HFF-Myc (cell line): ENCODE data around the gene AFF2.
"Not testable (repeated sequence)": the region's sequence is repeated elsewhere in the genome, so short reads cannot be mapped to it uniquely, and the experiment has no call there.

Experiments used
- DNase-seq: peaks from one replicate; pipeline ENCODE4 v3.0.0-alpha.2; 2011; ENCODE audit warnings: low read depth; ENCODE audit errors: extremely low read depth
- H3K4me3 ChIP-seq: replicated peaks from 2 replicates; pipeline ENCODE4 v1.5.1; 2011; ENCODE audit warnings: low read depth, mild to moderate bottlenecking, control low read depth, low read length
- TF ChIP-seq, protein P1 (sequence below): IDR thresholded peaks from 2 replicates; pipeline ENCODE4 v1.5.1; 2012; ENCODE audit warnings: mild to moderate bottlenecking, low read depth, low read length, control low read depth; ENCODE audit errors: missing control alignments

Gene AFF2

GRCh38 chrX:148658115-148658730 lies 157.8 kb downstream of the AFF2 start:
- DNase-seq, result no peak
- H3K4me3 ChIP-seq, result no peak overlapping the region
- TF ChIP-seq, protein P1, sequence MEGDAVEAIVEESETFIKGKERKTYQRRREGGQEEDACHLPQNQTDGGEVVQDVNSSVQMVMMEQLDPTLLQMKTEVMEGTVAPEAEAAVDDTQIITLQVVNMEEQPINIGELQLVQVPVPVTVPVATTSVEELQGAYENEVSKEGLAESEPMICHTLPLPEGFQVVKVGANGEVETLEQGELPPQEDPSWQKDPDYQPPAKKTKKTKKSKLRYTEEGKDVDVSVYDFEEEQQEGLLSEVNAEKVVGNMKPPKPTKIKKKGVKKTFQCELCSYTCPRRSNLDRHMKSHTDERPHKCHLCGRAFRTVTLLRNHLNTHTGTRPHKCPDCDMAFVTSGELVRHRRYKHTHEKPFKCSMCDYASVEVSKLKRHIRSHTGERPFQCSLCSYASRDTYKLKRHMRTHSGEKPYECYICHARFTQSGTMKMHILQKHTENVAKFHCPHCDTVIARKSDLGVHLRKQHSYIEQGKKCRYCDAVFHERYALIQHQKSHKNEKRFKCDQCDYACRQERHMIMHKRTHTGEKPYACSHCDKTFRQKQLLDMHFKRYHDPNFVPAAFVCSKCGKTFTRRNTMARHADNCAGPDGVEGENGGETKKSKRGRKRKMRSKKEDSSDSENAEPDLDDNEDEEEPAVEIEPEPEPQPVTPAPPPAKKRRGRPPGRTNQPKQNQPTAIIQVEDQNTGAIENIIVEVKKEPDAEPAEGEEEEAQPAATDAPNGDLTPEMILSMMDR, result no peak

GRCh38 chrX:148659481-148659880 lies 159.1 kb downstream of the AFF2 start:
- H3K4me3 ChIP-seq, result no peak overlapping the region
- TF ChIP-seq, protein P1, result no peak
- DNase-seq, result no peak

DNA sequence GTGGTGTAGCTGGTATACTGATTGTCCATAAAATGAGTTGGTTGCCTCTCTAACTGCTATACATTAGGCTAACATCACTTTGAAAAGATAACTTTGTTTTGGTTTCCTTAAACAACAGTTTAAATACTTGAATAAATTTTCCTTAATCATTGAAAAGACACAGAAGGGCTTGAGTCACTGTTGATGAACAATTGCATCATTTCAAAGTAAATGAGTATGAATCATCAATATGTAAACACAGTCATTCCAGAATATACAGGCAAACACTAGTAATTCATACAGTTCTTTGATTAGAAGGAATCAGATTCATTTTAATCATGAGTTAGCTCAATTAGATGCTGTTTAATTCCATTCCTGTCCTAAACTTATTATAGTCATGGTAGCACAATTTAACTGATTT lies 160.6 kb downstream of the AFF2 start:
- no peak overlapping the region for H3K4me3 ChIP-seq
- TF ChIP-seq, protein P1, result no peak
- no peak for DNase-seq

GRCh38 chrX:148662014-148662413 lies 161.6 kb downstream of the AFF2 start:
- DNase-seq, result no peak
- TF ChIP-seq, protein P1, result no peak
- H3K4me3 ChIP-seq, result no peak overlapping the region

DNA sequence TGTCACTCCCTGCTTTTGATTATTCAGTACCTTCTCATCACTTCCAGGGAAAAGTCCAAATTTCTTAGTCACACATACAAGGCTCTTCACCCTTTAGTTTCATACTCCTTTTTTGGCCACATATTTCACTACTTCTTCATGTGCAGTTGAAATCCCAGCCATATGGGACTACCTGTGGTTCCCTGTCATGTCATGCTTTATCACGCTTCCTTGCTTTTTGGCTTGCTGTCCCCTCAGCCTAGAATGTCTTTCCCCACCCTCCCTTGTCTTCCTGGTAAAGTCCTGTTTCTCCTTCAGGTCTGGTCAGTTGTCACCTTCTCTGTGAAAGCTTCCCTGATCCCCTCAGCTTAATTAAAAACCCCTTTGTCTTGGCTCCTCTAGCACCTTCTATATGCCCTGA lies 163.8 kb downstream of the AFF2 start:
- H3K4me3 ChIP-seq, result no peak overlapping the region
- TF ChIP-seq, protein P1, result no peak

GRCh38 chrX:148664995-148665394 lies 164.6 kb downstream of the AFF2 start:
- H3K4me3 ChIP-seq, result no peak overlapping the region
- no peak for DNase-seq
- TF ChIP-seq, protein P1, result no peak

More for the DNA sequence above, 163.8 kb downstream of the AFF2 start:
- DNase-seq, result no peak

DNA sequence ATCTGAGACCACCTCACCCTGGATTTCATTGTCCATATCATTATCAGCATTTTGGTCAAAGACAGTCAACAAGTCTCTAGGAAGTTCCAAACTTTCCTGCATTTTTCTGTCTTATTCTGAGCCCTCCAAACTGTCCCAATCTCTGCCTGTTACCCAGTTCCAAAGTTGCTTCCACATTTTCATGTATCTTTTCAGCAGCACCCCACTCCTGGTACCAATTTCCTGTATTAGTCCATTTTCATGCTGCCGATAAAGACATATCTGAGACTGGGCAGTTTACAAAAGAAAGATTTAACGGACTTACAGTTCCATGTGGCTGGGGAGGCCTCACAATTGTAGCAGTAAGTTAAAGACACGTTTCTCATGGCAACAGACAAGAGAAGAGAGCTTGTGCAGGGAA lies 168.8 kb downstream of the AFF2 start:
- H3K4me3 ChIP-seq, DNase-seq: not testable (repeated sequence)
